HG03520 (cell line): ENCODE results near the gene ITGB3.

ENCODE experiments used
- ATAC-seq: cut with Tn5 transposase; IDR thresholded peaks from one replicate; pipeline ENCODE4 v1.9.1; 2021; ENCODE audit warnings: mild to moderate bottlenecking, moderate library complexity; ENCODE audit not compliant: unreplicated experiment

Gene ITGB3

DNA sequence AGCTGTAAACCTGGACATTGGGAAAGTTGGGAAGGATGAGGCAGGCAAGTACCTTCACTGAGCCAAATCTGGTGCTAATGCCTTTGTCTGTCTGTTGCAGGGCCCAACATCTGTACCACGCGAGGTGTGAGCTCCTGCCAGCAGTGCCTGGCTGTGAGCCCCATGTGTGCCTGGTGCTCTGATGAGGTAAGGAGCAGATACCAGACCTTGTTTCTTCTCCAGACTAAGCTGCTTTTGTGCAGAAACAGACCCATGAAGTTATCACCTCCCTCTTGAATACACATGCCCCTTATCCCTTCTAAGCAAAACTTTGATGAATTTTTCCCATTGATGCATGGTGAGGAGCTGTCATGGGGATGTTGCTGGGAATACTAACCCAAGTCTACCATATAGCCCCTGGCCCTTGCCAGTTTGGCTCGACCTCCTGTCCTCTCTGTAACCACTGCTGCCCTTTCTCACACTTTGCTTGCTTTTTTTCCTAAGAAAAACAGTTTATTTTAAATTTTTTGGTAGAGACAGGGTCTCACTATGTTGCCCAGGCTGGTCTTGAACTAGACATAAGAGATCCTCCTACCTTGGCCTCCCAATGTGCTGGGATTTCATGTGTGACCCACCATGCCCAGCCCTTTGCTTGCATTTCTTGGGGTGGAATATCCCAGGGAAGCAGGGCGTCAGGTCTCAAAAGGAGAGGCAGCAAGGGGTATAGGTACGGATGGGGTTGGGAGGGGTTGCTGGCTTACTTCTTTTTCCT lies 20.9 kb downstream of the ITGB3 start:
- no peak for ATAC-seq

GRCh38 chr17:47275245-47275984 lies 21.8 kb downstream of the ITGB3 start:
- ATAC-seq, result no peak

DNA sequence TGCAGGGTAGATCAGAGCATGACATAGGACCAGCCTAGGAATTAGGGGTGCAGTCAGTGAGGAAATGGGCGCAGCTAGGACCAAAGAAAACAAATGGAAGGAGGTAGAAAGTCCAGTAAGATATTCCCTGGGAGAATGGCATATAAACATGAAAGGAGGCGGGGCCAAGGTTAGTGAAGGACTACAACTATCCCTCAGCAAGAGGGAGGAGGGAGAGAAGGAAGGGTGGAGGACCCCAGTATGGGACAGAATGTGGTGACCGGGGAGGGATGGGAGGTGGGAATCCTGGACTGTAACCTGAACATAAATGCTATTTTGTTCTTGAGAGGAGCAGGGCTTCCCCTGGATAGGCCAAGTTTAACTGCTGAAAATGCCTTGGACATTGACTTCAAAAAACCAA lies 22.8 kb downstream of the ITGB3 start:
- ATAC-seq, result no peak

GRCh38 chr17:47276868-47277267 lies 23.2 kb downstream of the ITGB3 start:
- no peak for ATAC-seq

DNA sequence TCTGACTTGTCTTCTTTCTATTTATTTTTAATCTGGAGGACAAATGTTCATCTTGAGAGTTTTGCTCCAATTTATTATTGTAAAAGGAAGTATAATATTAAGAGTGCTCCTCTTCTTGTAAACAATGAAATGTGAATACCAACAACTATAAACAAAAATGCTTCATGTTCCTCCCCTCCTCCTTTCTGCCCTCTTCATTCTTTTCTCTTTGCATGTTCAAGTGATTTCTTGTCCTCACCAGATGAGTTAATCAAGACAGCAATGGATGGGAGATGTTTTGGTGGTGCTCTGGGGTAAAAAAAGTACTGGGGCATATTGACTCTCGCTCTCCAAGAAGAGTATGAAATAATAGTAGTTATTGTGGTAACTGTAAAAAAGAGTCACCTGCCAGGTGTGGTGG lies 24.3 kb downstream of the ITGB3 start:
- no peak for ATAC-seq

GRCh38 chr17:47278561-47278960 lies 24.9 kb downstream of the ITGB3 start:
- no peak for ATAC-seq

GRCh38 chr17:47279062-47279801 lies 25.6 kb downstream of the ITGB3 start:
- ATAC-seq, result no peak

DNA sequence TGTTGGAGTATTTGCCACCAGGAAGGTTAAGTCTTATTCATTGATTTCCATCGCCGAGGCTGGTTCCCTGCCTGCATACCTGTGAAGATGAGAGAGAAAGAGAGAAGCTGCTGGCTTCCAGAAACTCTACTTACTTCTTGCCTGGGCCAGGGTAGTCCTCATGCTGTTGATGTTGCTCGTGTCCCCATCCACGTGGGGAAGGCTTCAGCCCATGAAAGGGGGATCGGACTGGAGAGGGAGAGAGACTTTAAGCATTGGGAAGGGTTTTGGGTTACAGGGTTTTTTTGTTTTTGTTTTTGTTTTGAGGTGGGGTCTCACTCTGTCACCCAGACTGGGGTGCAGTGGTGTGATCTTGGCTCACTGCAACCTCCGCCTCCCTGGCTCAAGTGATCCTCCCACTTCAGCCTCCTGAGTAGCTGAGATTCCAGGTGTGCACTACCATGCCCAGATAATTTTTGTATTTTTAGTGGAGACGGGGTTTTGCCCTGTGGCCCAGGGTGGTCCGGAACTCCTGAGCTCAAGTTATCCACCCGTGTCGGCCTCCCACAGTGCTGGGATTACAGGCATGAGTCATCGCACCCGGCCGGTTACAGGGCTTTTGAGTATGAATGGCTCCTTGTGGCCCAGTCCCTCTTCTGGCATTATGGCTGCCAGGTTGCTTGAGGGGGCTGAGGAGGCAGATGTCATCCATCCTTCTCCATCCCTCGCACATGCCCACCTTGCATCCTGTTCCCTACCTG lies 26.6 kb downstream of the ITGB3 start:
- no peak for ATAC-seq

DNA sequence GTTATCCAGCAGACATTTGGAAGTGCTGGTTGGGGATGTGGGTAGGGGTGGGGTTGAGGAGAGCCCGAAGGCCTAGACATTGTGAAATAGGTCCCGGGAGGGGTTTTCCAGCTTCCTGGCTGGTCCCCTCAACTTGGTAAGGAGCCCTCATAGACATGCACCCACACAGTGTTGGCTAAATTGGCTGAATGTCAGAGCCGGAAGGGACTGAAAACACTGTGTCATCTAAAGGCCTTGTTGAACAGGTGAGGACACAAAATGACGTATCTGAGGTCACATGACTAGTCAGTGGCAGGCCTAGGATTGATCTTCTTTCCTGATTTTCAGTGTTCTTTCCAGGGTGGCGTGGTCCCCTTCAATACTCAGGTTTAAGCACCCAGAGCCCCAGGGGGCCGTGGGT lies 27.6 kb downstream of the ITGB3 start:
- ATAC-seq, result no peak

DNA sequence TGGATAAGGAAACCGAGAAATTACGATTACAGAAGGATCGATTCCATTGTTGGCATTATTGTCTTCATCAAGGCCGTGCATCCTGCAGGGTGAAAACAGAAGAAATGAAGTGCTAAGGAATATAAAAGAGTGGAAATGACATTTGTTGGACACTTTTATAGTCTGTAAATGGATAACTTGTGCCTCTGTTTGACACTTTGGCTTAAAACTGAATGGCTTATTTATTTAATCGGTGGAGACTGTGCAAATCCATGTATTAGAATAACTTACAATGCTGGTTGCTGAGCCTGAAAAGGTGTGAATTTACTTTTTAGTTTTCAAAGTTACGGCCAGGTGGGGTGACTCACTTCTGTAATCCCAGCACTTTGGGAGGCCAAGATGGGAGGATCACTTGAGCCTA lies 31.4 kb downstream of the ITGB3 start:
- ATAC-seq, result no peak

DNA sequence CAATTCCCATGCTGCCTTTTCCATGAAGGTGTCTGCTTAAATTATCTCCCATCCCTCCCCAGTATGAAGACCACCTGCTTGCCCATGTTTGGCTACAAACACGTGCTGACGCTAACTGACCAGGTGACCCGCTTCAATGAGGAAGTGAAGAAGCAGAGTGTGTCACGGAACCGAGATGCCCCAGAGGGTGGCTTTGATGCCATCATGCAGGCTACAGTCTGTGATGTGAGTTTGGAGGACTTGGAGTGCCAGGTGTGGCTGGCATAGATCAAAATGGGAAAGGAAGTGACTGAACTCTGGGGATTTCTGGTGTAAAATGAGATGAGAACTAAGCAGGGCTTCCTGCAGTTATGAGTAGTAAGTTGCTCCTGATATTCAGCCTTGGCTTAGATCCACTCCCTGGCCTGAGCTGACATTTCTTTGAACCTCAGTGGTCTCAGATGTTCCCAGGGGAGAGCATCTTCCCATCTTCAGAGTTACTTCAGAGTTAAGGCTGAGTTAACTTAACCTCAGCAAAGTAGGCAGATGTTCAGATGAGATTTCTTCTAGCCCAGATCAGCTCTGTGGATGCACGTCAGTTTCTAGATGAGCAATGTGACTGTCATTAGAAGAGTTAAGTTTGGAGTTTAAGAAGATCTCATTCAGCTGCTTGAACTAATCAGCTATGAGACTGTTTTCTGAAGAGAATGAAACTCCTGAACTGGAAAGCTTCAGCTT lies 32.7 kb downstream of the ITGB3 start:
- ATAC-seq, result no peak

GRCh38 chr17:47287068-47287467 lies 33.4 kb downstream of the ITGB3 start:
- ATAC-seq, result no peak

GRCh38 chr17:47287639-47288038 lies 34.0 kb downstream of the ITGB3 start:
- no peak for ATAC-seq

DNA sequence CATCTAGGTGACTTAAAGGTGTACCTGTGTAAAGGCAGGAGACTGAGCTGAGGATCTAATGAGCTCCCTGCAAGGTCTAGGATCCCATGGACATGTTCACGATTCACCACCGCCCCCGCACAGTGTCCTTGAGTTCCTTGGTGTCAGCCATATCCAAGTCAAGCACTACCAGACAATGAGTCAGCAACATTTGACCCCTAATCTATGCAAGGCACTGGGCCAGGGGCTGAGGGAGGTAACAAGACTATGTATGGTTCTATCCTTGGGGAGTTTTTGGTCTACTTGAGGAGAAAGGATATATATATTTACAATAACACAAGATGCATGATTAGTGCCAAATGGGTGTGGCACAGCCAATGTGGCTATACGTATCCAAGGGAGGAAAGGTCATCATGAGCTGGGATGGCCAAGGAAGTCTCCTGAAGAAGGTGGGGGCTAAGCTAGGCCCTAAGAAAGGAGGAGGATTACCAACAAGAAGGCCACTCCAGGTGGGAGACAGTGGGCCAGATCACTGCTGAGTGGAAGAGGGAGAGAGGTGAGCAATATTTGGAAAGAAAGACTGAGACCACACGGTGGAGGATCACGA lies 35.0 kb downstream of the ITGB3 start:
- ATAC-seq, result no peak

DNA sequence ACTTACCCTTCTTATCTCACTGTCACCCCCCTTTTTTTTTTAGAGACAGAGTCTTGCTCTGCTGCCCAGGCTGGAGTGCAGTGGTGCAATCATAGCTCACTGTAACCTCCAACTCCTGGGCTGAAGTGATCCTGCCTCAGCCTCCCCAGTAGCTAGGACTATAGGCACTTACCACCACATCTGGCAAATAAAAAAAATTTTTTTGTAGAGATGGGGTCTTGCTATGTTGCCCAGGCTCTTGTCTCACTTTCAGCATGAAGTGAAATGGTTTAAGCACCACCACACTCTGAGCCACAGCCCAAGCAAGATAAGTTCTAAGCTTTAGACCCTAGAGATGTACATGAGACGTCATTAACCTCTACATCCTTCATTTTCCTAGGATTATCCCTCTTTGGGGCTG lies 35.7 kb downstream of the ITGB3 start:
- ATAC-seq, result no peak

DNA sequence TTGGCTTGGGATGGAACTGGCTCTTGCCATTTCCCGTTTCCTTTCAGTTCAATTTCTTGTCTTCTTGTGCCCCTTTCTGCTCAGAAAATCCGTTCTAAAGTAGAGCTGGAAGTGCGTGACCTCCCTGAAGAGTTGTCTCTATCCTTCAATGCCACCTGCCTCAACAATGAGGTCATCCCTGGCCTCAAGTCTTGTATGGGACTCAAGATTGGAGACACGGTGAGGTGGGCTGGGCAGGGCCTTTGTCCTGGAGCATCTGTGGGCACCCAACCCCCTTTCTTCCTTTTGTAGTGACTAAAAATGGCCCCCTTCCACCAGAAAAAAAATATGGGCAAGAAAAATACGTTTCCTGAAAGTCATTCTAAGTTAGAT lies 37.2 kb downstream of the ITGB3 start:
- ATAC-seq, result no peak

- no peak for ATAC-seq
Measured at GRCh38 chr17:47291242-47291873, 37.7 kb downstream of the ITGB3 start.

DNA sequence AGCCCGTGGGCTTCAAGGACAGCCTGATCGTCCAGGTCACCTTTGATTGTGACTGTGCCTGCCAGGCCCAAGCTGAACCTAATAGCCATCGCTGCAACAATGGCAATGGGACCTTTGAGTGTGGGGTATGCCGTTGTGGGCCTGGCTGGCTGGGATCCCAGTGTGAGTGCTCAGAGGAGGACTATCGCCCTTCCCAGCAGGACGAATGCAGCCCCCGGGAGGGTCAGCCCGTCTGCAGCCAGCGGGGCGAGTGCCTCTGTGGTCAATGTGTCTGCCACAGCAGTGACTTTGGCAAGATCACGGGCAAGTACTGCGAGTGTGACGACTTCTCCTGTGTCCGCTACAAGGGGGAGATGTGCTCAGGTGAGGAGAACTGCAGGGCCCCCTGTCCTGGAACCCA lies 38.6 kb downstream of the ITGB3 start:
- ATAC-seq, result no peak

DNA sequence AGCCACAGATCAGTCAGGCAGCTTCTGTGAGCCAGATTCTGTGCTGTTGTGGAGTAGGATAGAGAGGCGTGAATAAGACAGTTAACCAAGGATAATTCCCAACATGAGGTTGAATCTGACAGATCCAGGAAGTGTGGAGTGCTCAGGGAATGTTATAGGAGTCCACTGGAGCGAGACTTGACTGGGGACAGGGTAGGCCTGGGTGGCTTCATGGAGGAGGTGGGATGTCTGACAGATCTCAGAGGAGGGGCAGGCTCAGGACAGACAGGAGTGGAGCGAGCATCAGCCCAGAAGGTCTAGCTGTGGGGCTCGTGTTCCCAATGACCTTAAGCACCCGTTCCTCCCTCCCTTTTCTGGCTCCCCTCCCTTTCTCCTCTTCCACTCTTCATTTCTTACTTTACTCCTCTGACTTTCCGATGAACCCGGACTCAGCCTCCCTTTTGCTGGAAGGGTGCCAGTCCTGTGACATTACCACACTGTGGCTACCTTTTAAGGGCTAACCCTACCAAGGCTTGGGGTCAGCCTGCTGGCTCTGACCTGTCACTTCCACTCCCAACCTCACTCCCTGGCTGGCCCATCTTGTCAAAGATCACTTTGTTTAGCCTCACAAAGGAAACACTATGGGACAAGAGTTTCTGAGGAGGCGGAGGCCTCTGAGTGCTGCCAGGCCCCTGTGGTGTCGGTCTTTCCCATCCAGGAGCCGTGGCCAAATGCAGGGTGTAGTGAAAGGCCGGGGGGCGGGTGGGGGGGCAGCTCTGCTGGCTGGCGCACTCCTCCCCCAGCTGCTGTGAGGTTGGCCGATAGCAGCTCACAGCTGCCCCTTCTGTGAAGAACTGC lies 41.6 kb downstream of the ITGB3 start:
- no peak for ATAC-seq
